Right hindlimb (tissue), 1 donor: ENCODE data around the gene IPCEF1.

ENCODE experiments used
- DNase-seq: peaks from one replicate; pipeline ENCODE4 v3.0.0-alpha.2; 2018

Gene IPCEF1

DNA sequence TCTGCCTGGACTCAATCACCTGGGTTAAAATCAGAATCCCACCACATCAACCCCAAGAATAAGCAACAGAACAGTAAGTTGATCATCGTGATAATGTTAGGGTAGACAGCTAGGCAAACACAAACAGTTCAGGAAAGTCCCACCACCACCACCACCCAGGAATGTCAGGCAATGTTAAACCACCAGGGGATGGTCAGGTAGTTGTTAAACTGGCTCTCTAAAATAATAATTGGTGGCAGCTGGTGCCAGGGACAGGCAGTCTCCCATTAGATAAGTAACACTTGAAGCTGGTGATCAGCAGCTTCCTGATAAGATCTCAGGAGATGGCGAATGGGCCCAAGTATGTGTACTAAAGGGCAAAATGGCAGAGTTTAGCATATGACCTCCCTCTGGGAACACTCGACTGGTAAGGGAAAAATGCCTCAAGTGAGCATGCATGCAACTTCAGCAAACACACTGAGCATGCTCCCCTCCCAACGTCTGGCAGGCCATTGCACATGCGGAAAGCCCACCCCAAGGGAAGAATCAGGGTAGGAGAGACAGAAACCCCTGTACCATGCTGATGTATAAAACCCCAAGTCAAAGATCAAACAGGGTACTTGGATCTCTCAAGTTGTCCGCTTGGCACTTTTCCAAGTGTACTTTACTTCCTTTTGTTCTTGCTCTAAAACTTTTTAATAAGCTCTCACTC is 66.6 kb downstream of the IPCEF1 start:
- DNase-seq: no peak

DNA sequence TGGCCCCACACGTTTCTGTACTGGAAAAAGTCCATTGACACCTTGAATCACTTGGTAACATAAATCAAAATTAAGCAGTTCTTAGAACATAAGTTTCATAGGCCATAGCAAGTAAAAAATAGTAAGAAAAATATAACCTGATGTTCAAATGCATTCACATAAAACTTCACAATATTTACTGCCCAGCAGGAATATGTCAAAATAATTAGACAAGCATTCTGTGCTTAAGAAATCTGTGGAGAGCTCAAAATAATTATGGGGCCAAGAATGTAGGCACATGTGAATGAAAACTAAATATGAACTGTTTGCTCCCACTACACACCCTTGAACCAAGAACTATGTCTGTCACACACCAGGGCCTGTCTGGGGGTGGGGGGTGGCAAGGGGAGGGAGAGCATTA is 70.8 kb downstream of the IPCEF1 start:
- DNase-seq: no peak

DNA sequence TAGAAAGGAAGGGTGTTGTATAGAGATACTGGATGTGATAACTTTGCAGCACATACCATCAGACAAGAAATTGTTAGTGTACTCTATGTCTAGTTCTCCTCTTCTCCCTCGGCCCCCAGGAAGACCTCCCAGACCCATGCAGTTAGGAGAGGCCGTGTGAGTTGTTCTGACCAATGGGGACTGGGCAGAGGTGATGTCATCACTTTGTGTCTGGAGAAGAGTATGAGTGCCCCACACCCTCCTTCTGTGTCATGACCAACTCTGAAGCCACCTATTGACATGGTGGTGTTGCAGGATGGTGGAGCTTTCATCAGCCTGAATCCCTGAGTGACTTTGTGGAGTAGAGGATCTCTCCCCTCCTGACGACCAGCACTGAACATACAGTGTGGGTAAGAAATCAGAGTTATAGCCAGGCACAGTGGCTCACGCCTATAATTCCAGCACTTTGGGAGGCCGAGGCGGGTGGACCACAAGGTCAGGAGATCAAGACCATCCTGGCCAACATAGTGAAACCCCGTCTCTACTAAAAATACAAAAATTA is 72.2 kb downstream of the IPCEF1 start:
- DNase-seq: no peak

DNA sequence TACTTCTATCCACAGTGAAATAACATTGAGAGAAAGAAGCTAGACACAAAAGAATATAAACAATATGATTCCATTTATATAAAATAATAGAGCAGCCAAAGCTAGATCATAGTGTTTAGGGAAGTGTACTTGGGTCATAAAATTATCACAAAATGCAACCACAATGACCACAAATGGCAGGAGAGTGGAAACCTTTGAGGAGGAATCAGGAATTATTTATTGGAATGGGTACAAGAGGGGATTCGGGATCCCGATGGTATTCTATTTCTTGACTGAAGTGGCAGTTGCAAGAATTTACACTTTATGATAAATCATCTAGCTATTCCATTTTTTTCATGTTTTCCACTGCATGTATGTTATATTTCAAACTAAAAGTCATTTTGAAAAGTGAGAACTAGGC is 76.1 kb downstream of the IPCEF1 start:
- no peak for DNase-seq

DNA sequence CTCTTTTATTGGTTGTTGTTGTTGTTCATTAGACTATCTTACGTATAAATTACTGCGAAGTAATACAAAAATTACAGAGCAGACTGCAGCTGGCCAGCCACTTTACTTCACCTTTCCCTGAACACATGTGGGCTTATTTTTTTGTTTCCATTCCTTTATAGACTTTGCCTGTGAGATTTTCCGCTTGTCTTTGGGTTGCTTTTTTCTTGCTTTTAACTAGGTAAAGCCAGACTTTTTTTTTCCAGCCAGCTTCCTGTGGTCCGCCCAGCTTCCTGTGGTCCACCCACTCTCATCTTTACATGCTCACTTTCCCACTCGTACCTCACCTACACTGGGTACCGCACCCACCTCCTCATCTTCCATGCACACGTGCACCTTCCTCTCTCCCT is 79.0 kb downstream of the IPCEF1 start:
- no peak for DNase-seq

DNA sequence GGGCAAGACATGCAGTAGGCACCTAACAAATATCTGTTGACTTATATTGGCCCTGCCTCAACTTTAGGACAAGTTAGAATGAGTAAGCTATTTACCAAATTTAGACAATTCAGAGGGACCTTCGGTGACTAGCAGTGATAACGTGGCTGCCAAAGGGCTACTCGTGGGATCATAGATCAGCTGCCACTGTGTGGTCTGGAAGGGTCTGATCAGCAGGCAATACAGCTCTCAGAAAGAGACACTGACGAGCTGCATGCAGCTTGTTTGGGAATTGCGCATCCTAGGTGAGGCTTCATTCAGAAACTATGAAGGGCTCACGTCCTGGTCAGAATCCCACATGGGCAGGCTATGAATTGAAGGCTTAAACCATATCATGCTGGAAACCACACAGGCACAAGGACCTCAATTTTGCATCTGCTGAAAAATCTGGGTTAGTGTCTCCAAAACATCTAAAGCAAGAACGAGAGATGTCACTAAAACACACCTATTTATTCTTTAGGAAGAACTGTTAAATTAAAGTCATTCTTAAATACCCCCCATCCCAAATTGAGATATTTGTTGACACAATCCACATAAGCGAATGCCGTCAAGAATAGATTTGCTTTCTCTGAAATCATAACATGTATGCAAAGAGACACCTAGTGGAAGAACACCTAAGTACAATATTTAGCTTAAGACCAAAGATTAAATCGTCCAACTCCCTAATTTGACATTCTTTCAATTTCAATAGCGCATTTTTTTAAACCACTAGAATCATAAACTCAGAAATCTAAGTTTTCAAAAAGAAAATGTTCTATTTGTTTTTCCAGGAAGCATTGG is 79.6 kb downstream of the IPCEF1 start:
- DNase-seq: no peak

DNA sequence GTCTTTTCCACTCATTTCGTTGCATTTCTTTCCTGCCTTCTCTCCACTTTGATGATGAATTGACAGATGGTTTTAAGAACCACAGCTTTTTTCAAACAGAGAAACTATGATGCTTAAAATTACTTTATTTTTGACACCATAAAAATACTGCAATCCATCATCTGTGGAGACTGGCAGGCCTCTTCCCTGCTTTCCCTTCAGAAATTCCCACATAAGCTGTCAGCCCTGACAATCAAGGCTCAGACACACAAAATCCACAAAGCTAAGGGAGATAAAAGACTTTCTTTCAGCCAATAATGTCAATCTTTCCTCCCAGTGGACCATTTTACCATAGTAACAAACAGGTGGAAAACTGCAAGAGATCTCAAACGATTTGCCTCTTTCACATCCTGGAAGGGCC is 82.4 kb downstream of the IPCEF1 start:
- DNase-seq: no peak

DNA sequence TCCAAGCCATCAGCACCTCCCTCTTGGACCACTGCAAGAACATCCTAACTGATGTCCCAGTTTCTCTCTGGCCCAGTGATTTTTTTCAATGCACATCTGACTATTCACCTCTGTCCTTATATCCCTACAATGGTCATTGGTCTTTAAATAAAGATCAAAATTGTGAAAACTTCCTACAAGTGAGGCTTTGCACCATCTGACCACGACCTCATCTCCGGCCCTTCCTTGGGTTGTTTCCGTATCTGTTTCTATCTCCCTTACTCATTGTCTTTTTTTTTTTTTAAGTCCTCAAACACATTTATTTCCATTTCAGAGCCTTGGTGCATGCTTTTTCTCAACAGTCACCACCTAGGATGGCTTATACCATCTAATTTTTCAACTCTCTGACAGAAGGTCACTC is 88.1 kb downstream of the IPCEF1 start:
- no peak for DNase-seq

DNA sequence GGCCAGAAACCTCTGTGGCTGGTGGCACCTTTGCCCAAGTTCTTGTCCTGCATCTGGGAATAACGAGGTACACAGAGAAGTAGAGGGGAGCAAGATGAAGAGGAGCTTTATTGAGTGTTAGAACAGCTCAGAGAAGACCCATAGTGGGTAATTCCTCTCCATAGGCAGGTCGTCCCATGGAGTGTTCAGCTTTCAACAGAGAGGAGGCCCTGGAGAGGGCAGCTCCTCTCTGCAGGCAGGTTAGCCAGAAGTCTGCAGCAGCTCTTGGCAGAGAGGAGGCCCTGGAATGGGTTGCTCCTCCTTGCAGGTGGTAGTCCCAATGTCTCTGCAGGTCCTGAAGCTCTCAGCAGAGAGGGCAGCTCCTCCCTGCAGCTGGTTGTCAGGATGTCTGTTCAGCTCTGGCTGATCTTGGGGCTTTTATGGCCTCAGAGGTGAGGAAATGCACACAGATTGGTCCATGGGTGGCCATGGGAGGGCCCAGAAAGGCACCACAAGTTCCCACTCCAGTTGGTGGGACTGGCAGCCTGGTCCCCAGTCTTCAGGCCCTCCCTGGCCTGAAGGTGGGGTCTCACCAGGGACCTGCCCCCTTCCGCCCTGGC is 89.0 kb downstream of the IPCEF1 start:
- DNase-seq: no peak

DNA sequence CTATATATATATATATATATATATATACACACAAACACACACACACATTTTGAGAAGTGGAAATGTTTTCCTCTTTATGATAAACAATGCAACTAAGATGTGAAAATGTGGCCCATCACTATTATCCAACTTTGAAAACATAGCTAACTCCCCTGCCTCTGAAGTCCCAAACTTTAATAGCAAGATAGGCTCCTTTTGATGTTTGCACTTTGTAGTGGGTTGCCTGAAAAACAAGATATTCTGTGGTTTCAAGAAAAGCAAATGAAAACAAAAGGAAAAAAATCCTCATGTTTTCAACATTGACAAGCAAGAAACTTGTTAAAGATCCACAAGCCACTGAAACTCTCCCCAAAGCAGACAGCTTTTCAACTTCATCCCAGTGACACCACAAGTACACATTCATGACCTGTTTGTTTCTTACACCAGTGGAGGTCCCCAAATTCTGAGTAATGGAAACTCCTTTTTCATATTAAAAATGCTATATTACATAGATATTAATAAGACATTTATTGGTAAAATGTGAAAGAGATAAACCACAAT is 90.0 kb downstream of the IPCEF1 start:
- DNase-seq: no peak

DNA sequence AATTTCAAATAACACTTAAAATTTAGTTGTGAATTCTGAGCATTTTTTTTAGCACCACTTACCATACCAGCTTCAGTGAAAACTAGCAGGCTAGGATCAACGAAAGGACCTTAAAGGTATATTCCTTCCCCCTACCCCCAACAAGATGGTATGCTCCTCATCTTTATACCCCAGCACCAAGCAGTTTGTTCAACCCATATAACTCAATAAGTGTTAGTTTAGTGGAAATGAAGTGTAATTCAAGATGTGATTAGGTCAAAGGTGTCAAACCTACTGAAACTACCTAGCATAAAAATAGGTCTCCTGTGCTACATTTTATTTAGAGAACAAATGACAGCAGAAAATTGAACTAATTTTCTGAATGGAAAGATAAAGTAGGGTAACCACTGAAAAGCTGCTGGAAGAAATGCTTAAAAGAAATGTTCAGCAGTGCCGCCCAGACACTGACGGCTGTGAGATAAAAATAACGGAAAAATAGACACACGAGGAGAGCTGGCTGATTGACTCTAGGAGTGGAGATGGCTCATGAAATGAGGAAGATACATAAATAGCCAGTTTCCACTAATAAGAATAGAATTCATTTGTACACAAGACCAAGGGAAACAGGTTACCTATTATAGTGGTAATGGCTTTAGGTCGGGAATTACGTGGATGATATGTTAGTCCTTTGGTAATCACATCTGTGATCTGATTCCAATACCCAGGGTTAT is 94.8 kb downstream of the IPCEF1 start:
- DNase-seq: no peak

DNA sequence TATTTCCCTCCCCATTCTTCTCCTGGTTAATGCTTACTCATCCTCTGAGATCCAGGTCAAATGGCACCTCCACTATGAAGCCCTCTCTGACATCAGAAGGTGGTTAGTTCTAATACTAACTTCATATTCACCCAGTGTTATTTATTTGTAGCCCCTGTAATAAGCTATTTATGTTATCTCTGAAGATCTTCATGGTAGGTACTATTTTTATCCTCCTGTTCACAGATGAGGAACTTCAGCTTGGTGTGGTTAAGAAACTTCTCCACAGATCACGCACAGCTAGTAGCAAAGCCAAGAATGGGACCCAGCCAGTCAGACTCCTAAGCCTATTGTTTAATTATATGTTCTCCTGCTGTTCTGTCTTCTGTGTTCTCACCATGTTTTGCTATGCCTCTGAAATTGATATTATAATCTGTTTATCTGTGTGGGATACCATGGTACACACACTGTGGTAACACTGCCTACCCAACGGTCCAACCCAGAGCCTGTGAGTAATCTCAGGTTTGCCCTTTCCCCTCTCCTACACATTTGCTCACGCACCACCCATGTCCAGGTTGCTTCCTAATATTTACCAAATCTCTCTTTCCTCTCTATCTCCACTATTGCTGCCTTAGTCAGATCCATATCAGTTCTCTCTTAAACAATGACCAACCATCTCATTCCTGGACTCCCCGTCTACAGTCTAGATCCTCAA is 98.4 kb downstream of the IPCEF1 start:
- DNase-seq: no peak

DNA sequence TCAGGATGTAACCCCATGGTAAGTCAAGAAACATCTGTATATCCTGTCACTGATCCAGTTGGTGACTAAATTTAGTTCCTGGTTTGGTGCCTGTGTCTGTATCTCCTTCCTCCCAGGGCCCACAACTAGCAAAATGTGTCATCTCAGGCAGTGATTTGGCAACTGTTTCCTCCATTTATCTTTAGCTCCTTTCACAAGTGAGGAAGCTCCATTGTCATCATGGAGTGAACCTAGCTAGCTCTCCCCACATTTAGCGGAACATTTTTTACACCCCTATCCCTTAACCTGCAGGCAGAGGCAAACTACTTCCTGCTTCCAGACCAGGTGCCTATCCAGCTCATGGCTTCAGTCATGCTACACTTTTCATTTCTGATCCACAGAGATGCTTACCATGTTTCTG is 99.5 kb downstream of the IPCEF1 start:
- DNase-seq: no peak

DNA sequence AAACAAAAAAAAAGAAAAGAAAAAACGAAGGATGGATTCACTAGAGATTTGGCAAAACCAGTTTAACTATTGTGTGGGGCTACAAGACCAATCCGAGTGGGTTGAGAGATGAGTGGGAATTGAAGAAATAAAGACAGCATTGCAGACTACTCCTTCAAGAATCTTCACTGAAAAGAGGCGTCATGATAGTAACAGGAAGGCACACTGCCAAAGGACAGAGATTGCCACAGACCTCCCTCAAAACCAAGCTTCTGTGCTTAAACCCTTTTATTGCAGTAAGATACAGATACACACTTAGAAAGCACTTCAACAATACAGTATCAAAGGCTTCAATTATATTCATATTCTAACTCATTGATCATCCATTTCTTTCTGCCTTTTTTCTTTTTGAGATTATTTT is 103.9 kb downstream of the IPCEF1 start:
- DNase-seq: no peak

DNA sequence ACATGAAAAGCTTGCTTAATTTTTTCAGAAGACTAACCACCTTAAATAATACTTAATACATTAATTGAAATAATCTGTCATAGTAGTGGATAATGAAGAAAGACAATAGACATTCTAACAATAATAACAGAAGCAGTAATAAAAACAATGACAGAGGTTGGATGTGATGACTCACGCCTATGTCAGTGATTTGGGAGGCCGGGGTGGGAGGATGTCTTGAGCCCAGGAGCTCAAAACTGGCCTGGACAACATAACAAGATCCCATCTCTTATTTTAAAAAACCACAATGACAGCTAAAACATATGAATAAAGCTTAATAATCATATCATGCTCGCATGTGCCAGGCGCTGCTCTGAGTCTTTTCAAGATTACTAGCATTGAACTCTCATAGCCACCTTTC is 105.5 kb downstream of the IPCEF1 start:
- DNase-seq: no peak

DNA sequence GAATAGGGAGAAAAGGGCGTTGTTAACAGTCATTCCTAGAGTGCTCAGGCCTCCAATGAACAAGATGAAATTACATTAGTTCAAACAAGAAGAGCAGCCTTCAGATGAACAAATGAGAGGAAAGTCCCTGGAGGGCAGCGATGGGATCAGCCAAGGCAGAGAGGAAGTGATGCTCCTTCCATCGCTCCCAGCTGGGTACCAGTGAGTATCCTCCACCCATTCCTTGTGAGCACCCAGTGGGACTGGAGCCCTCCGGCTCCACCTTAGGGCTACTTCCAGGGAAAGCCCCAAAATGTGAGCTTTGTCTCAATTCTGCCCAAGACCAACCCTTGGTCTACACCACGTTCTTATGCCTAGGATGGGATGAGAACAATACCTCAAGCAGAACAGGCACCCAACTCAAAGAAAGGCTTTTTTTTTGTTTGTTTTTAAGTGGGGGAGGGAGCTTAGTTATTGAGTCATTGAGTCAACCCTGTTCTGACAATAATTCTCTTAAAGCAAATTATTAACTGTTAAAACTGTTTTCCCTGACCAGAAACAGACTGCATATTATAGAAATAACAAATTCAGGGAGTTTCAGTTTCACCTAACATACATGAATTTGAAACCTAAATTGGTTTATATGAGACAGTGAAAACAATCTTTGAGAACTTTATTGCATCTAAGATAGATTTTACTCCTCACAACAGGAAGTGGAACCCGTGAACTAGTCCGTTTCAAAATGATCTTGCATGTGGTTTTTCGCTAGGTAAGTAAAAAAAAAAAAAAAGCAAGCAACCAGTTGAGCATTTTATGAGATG is 106.9 kb downstream of the IPCEF1 start:
- DNase-seq: no peak

DNA sequence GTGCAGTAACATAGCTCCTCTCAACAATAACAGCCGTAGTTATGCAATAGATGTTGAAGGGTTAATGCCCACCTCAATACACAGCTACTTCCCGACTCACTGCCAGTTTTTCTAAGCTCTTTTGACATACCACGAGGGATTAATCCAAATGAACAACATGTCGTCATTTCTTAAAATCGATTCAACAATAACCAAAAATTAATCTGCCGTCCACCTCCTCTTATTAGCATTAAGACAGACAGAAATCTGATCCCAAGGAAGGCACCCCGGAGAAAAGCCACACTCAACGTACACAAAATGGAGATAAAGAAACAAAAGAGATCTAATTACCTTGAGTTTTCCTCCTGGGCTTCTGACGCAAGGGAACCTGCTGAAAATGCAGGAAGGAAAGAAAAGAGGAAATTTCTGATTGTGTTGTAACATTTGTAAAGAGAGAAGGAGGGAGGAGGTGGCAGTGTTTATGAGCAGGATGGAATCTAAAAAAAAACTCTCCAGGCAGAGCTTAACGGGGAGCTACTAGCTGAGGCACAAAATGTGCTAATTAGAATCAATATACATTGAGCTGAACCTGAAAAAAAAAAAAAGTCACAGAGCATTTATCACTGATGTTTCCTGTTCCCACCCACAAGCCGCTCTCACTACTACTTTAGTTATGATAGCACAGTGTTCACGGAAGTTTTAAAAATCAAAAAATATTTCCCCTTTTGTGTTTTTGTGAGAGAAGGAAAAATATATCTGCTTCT is 109.3 kb downstream of the IPCEF1 start:
- DNase-seq: no peak

DNA sequence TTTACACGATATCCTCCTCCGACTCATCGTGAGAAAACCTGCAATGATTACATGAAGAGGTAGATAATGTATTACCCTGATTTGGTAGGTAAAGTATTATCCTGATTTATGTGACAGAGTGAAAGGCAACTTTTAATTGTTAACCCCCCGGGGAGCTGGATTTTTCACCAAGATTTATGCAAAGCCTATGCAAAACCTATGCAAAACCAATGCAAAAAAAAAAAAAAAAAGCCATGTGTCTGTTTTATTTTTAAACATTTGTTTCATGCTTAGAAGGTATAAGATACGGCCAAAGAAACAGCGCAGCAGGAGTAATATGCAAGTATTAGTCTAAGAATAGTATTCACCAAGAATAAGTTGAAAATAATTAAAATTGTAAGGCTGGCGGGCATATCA is 109.9 kb downstream of the IPCEF1 start:
- no peak for DNase-seq

DNA sequence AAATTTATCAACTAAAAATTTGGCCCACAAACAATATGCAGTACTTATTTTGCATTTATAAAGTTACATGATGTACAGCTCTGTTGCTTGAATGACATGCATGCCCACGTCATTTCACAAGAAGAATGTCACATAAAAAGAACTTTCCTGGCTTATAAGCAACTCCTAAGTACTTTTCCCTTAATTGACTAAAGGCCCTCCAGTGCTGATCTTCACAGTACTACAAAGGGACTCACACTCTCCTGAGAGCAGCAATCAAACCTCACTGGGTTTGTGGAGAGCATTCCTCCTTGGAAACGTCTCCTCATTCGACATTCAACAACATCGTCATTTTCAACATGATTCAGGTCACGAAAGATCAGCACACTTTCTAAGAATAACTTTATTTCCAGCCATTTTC is 111.1 kb downstream of the IPCEF1 start:
- no peak for DNase-seq
